ENCODE data around the gene NDUFS7.
A peak's percentile ranks its signal among the peaks of the same experiment; 100 is the strongest.
"Not testable (repeated sequence)": the region's sequence is repeated elsewhere in the genome, so short reads cannot be mapped to it uniquely, and the experiment has no call there.

The NDUFS7 gene

DNA sequence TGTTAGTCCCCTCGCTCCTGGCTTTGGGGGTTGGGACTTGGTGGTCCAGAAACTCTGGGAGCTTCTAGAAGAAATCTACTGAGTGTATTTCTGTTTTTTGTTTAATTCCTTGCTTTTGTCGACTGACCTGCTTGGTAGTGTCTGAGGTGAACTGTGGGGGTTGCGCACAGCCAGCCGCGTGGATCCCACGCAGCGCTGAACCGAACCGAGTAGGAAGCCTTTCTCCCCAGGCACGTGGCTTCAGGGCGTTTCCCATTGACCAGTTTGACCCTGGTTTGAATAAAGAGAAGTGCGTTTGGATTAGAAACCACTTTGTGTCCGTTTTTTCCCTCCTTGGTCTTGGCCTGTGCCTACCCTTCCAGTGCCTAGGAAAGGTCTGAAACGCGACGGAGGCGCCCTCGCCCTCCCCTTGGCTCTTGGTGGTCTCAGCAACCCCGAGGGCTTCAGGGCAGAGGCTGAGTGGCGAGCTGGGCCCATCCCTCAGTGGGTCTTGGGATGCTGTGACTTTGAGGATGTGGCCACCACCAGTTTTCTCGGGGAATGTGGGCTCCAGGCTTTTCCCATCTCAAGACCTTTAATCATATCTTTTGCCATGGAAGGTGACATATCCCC, 51.8 kb downstream of the NDUFS7 start:
- no peak for DNase-seq

DNA sequence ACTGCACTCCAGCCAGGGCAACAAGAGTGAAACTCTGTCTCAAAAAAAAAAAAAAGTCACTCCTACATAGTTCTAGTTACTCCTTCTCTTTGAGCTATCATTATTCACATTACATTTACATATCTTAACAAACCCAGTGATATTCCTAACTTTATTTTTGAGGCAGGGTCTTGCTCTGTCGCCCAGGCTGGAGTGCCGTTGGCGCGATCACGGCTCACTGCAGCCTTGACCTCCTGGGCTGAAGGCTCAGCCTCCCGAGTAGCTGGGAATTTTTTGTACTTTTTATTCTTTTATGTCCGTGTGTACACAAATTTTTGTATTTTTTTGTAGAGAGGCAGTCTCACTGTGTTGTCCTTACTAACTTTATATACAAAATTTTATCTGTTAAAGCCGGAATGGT, 53.9 kb downstream of the NDUFS7 start:
- no peak for DNase-seq

DNA sequence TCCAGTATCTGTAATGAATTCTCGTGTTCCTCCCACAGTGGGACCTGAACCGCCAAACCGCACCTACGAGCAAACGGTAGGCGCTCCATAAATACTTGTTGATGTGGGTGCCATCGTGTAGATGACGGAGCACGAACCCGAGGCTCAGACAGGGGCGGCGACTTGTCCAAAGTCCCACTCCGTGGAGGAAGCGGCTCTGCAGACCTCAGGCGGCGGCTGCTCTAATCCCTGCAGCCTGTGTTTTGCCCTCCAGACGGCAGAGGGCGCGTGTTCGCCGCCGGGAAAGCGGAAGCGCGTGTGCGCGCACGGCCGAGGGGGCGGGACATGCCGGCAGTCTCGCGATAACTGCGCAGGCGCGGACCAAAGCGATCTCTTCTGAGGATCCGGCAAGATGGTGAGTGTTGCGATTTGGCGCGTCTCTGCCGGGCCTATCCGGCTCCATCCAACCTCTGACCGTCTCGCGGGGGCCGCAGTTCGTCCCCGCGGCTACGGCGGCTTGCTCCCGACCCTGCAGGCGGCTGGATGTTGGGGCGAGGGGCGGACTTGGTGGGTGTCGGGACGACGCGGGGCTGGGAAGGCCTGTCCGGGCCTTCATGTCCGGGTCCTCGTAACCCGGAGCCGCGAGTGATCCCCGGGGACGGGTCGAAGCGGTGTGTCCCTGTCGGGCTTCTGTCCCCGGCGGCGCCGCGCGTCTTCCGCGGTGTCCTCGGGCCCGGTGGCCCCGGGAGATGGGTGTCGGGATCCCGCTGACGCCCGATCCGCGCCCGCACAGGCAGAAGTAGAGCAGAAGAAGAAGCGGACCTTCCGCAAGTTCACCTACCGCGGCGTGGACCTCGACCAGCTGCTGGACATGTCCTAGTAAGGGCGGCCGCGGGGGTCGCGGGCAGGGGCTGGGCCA, 54.6 kb downstream of the NDUFS7 start, which contains the start of gene RPS15:
Gene RPS15 (plus strand): TSS at position 362 of the 898 bp plus-strand sequence. CDS start 30 bp downstream, at position 392.
- peak; percentile 94 to 97 for DNase-seq

DNA sequence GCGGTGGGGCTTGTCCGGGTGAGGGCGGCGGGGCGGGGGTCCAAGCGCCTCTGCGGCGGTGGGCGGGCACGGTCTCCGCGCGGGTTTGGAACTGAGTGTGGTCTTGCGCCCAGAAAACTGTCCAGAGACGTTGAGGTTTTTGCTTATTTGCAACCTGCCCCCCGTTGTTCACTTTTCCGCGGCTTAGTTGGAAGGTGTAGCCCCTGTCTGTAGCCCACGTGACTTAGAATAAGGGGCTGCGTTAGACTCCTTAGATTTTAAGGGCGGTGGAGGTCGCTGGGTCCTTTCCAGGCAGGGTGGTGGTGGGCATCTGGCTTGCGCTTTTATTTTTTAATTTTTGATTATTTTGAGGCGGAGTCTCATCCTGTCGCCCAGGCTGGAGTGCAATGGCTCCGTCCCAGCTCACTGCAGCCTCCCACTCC, 55.2 kb downstream of the NDUFS7 start:
- DNase-seq = no peak

DNA sequence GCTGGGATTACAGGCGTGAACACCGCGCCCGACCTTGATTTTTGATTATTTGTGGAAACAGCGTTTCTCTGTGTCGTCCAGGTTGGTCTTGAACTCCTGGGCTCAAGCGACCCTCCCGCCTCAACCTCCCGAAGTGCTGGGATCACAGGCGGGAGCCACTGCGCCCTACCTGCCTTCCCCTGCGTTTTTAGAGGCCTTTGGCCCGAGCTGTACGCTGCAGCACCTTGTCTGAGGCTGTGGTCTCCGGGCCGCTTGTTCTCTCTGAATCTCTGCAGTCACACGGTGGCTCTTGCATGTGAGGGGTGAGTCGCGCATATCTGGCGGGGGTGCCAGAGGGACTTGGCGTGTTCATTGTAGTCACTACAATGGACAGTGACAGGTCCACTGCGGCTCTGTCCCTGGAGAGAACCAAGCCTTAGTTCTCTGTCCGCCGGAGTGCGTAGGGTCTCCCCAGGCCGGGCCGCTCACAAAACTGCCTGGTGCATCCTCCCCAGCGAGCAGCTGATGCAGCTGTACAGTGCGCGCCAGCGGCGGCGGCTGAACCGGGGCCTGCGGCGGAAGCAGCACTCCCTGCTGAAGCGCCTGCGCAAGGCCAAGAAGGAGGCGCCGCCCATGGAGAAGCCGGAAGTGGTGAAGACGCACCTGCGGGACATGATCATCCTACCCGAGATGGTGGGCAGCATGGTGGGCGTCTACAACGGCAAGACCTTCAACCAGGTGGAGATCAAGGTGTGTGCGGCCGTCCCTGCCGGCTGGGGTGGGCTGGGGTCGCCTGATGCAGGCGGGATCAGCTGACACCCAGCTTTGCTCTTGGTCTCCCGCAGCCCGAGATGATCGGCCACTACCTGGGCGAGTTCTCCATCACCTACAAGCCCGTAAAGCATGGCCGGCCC, 56.1 kb downstream of the NDUFS7 start:
- not testable (repeated sequence) for DNase-seq

DNA sequence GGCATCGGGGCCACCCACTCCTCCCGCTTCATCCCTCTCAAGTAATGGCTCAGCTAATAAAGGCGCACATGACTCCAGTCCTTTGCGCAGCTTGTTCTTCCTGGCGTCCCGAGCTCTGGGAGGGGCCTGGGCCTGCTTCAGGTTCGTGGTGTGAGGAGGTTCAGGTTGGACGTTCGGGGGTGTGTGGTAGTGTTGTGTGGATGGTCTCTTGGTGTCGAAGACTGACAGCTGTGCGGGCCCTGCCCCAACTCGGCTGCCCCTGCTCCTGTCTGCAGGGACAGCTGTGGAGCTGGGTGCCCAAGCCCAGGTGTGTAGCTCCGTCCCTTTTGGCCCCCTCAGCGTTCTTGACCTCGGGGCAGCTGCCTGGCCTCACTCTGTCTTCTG, 56.7 kb downstream of the NDUFS7 start:
- no peak for DNase-seq

DNA sequence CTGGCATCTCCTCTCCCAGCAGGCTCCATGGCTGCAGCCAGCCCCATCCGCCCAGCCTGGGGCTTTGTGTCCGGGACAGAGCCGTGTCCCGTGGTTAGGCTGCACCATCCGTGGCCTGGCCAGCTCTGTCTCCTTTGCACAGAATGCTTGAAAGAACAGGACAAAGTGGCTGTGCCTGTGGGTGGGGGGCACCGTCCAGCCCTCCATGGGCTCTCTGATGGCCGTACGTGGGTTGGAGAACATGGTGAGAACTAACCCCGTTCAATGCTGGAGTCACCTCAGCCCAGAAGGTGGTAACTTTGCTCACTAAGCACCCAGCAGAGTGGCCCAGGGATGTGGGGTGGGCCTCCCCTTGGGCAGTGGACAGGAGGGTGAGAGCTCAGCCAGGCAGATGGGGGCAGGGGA, 57.3 kb downstream of the NDUFS7 start:
- DNase-seq = no peak

DNA sequence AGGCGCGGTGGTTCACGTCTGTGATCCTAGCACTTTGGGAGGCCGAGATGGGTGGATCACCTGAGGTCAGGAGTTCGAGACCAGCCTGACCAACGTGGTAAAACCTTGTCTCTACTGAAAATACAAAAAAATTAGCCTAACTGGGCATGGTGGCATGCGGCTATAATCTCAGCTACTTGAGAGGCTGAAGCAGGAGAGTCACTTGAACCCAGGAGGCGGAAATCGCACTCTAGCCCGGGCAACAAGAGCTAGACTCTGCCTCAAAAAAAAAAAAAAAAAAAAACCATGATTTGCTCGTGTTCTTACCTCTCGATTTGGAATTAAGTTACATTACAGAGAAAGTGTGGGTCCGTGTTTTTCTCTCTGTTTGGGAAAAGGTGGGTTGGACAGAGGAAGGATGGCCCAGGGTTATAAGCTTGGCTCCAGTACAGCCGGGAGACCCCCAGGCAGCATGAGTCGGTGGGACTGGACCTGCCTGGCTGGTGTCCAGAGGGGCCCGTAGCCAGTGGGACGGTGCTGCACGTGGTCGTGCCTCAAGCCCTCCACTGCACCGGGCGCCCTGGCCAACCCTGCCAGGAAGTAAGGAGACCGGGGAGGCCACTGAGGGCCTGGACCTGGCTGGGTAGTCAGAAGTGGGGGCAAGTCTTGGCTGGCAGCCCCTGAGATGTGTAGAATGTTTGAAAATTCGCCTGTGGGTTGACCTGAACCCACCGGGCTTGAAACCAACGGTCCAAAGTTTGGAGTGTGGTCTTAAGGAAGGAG, 58.2 kb downstream of the NDUFS7 start:
- no peak for DNase-seq

Data from activated CD4-positive, alpha-beta T cell treated with anti-CD3 and anti-CD28 coated beads for 4 hours (primary cell).